Left ventricle myocardium inferior (tissue), 1 donor: ENCODE results near the gene FRY. TPM values are rescaled to one million over a fixed set of nuclear protein-coding genes. Genes with fewer than 3 reads are reported as not detected.

Experiments
- DNase-seq: peaks from one replicate; pipeline ENCODE4 v3.0.0-alpha.2; 2020
- H3K27ac ChIP-seq: fragments of 200-600 bp; replicated peaks from 2 replicates; pipeline ENCODE4 v1.8.0; 2021
- H3K27me3 ChIP-seq: fragments of 200-600 bp; 2 replicates; pipeline ENCODE4 v1.8.0; 2021; ENCODE audit warnings: low read depth
- H3K36me3 ChIP-seq: fragments of 200-600 bp; 2 replicates; pipeline ENCODE4 v1.8.0; 2021
- H3K4me1 ChIP-seq: fragments of 200-600 bp; 2 replicates; pipeline ENCODE4 v1.8.0; 2021
- H3K4me3 ChIP-seq: fragments of 200-600 bp; 2 replicates; pipeline ENCODE4 v1.8.0; 2021; ENCODE audit warnings: mild to moderate bottlenecking, moderate library complexity
- H3K9me3 ChIP-seq: fragments of 200-600 bp; replicated peaks from 2 replicates; pipeline ENCODE4 v1.8.0; 2021
- CTCF ChIP-seq: fragments of 200-600 bp; IDR thresholded peaks from 2 replicates; pipeline ENCODE4 v1.8.0; 2021; ENCODE audit warnings: antibody characterized with exemption, mild to moderate bottlenecking, borderline replicate concordance
- intact Hi-C: fragments of 100-400 bp; cut with micrococcal nuclease; formaldehyde crosslinking; loops from one replicate; pipeline ENCODE4 v1.11.0; 2022
- total RNA-seq: library from RNA; stranded (reverse); fragmentation: NEBNext Ultra II Directional; extraction: Animal tissue kit (Norgen Biotek cat#: 25700); gene quantifications from one replicate; pipeline ENCODE4 v1.2.1, GENCODE V29; 2021
- donor health status: DM: no; HTN: yes; CAD: no; lungs with severe emphysema.

FRY gene
- total RNA-seq, 1 donor from 2014 or later, result 167 TPM

- H3K27ac ChIP-seq, result peak overlapping the region; percentile 61
- H3K36me3 ChIP-seq, result peaks cover 29% of the 10 kb centered on the region
- TF ChIP-seq CTCF, result no peak
- intact Hi-C loops, result no loop called here
- no peaks in the 10 kb centered on the region for H3K9me3 ChIP-seq
- no peak for DNase-seq
- H3K4me3 ChIP-seq, result no peak overlapping the region
- H3K4me1 ChIP-seq, result peaks cover 51% of the 10 kb centered on the region
- no peaks in the 10 kb centered on the region for H3K27me3 ChIP-seq
Observed at GRCh38 chr13:32134241-32135055, 102.9 kb downstream of the FRY start.

- Histone ChIP-seq H3K9me3 (no peaks in the 10 kb centered on the region), H3K4me1 (peaks cover 51% of the 10 kb centered on the region), H3K27me3 (no peaks in the 10 kb centered on the region), H3K4me3 (no peak overlapping the region), H3K36me3 (peaks cover 29% of the 10 kb centered on the region), H3K27ac (peak overlapping the region; percentile 61)
- no peak for DNase-seq
- no peak for TF ChIP-seq CTCF
- intact Hi-C loops, result no loop called here
Observed at GRCh38 chr13:32135056-32135390, 103.4 kb downstream of the FRY start.

- intact Hi-C loops, result no loop called here
- Histone ChIP-seq H3K4me3 (no peak overlapping the region), H3K9me3 (no peaks in the 10 kb centered on the region), H3K36me3 (peaks cover 29% of the 10 kb centered on the region), H3K4me1 (peaks cover 51% of the 10 kb centered on the region), H3K27me3 (no peaks in the 10 kb centered on the region), H3K27ac (peak overlapping the region; percentile 61)
- TF ChIP-seq CTCF, result no peak
- no peak for DNase-seq
Observed at GRCh38 chr13:32135655-32136054, 104.1 kb downstream of the FRY start.

- intact Hi-C loops, result no loop called here
- H3K27me3 ChIP-seq, result no peaks in the 10 kb centered on the region
- peak overlapping the region; percentile 61 for H3K27ac ChIP-seq
- no peak for DNase-seq
- H3K9me3 ChIP-seq, result no peaks in the 10 kb centered on the region
- H3K36me3 ChIP-seq, result peaks cover 29% of the 10 kb centered on the region
- no peak overlapping the region for H3K4me3 ChIP-seq
- peaks cover 51% of the 10 kb centered on the region for H3K4me1 ChIP-seq
- no peak for TF ChIP-seq CTCF
Observed at GRCh38 chr13:32136061-32136460, 104.5 kb downstream of the FRY start.

GRCh38 chr13:32136716-32137115 is 105.1 kb downstream of the FRY start:
- Histone ChIP-seq H3K4me3 (no peak overlapping the region), H3K27ac (peak overlapping the region; percentile 61), H3K4me1 (peaks cover 51% of the 10 kb centered on the region), H3K9me3 (no peaks in the 10 kb centered on the region), H3K27me3 (no peaks in the 10 kb centered on the region), H3K36me3 (peaks cover 26% of the 10 kb centered on the region)
- intact Hi-C loops, result no loop called here
- TF ChIP-seq CTCF, result no peak
- no peak for DNase-seq
